Stimulated activated CD4-positive, alpha-beta T cell treated with anti-CD3 and anti-CD28 coated beads, Interleukin-12 subunit alpha, Interleukin-12 subunit beta, amount 100 ng/mL, for 48 hours (primary cell): ENCODE measurements around the gene PORCN.
A peak's percentile ranks its signal among the peaks of the same experiment; 100 is the strongest.

ENCODE experiments used
- DNase-seq, 3 donors: peaks; one replicate each; pipeline ENCODE4 v3.0.0-alpha.2; 2020; ENCODE audit warnings: low read depth in 2 of 3, low spot score in 1 of 3

The PORCN gene

GRCh38 chrX:48508400-48509244, at the start of gene PORCN:
PORCN (plus strand) TSS chrX:48508992; CDS start chrX:48509821, 829 bp downstream.
- peak; percentile 46 to 77 (median 49) for DNase-seq

GRCh38 chrX:48459483-48459882, 49.3 kb upstream of the PORCN start:
- no peak for DNase-seq

GRCh38 chrX:48460031-48460430, 48.8 kb upstream of the PORCN start:
- no peak for DNase-seq

GRCh38 chrX:48460606-48461005, 48.2 kb upstream of the PORCN start:
- DNase-seq: no peak

GRCh38 chrX:48461830-48462229, 47.0 kb upstream of the PORCN start:
- no peak for DNase-seq

GRCh38 chrX:48465336-48465933, 43.4 kb upstream of the PORCN start:
- DNase-seq: no peak

GRCh38 chrX:48466696-48467095, 42.1 kb upstream of the PORCN start:
- DNase-seq: peak in 2 of 3 donors; percentile 27 to 45

- DNase-seq: no peak
These were observed 41.5 kb upstream of the PORCN start for GRCh38 chrX:48467281-48467761.

- peak in 1 of 3 donors; percentile 43 for DNase-seq
These were observed 40.5 kb upstream of the PORCN start for GRCh38 chrX:48468247-48468671.

GRCh38 chrX:48468693-48469691, 39.8 kb upstream of the PORCN start:
- peak in 1 of 3 donors; percentile 32 for DNase-seq

- DNase-seq: no peak
These were observed 38.5 kb upstream of the PORCN start, which contains the start of gene SLC38A5 for GRCh38 chrX:48470110-48470832. SLC38A5 (minus strand) TSS chrX:48470260; CDS start chrX:48467924, 2,336 bp downstream.

GRCh38 chrX:48470833-48471118, 38.0 kb upstream of the PORCN start:
- no peak for DNase-seq

GRCh38 chrX:48471504-48471903, 37.3 kb upstream of the PORCN start:
- no peak for DNase-seq

- DNase-seq: no peak
These were observed 36.6 kb upstream of the PORCN start for GRCh38 chrX:48472225-48472624.

- DNase-seq: no peak
These were observed 35.7 kb upstream of the PORCN start for GRCh38 chrX:48472851-48473703.

- no peak for DNase-seq
These were observed 35.1 kb upstream of the PORCN start for GRCh38 chrX:48473704-48473990.

GRCh38 chrX:48474127-48474526, 34.7 kb upstream of the PORCN start:
- DNase-seq: no peak

- DNase-seq: no peak
These were observed 34.2 kb upstream of the PORCN start for GRCh38 chrX:48474581-48474980.

- DNase-seq: no peak
These were observed 33.5 kb upstream of the PORCN start for GRCh38 chrX:48475296-48475695.
